Kidney capillary endothelial cell (primary cell): ENCODE measurements around the gene RRH.
"Not testable (repeated sequence)": the region's sequence is repeated elsewhere in the genome, so short reads cannot be mapped to it uniquely, and the experiment has no call there.

ENCODE experiments used
- DNase-seq: peaks from one replicate; pipeline ENCODE4 v3.0.0-alpha.2; 2018; ENCODE audit warnings: low spot score

The RRH gene, protein sequence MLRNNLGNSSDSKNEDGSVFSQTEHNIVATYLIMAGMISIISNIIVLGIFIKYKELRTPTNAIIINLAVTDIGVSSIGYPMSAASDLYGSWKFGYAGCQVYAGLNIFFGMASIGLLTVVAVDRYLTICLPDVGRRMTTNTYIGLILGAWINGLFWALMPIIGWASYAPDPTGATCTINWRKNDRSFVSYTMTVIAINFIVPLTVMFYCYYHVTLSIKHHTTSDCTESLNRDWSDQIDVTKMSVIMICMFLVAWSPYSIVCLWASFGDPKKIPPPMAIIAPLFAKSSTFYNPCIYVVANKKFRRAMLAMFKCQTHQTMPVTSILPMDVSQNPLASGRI

DNA sequence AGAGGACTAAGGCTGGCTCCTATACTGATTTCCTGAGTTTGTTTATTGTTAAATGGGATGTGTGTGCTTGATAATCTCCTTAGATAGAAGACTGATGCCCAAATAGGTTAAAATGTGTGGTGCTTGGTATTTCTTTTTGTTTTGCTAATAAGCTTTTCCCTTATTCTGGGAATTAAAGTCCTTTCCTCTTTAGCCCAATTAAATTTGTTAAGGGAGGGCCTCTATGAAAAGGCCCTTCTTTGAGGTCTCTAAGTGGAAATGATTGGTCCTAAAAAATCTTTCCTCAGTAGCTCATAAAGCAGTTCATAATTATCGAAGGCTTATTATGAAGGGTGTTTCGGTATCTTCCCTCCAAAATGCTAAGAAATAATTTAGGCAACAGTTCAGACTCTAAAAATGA lies at the start of gene RRH:
Gene RRH, plus strand, starts transcription at position 301 of the 400 bp plus-strand sequence. Its CDS starts 56 bp downstream, at position 357.
- DNase-seq: no peak

DNA sequence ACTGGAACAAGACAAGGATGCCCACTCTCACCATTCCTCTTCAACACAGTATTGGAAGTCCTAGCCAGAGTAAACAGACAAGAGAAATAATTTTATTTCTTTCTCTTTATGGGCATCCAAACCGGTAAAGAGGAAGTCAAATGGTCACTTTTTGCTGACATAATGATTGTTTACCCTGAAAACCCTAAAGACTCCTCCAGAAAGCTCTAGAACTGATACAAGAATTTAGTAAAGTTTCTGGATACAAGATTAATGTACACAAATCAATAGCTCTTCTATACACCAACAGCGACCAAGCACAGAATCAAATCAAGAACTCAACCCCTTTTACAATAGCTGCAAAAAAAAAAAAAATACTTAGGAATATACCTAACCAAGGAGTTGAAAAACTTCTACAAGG lies 45.7 kb upstream of the RRH start:
- not testable (repeated sequence) for DNase-seq

DNA sequence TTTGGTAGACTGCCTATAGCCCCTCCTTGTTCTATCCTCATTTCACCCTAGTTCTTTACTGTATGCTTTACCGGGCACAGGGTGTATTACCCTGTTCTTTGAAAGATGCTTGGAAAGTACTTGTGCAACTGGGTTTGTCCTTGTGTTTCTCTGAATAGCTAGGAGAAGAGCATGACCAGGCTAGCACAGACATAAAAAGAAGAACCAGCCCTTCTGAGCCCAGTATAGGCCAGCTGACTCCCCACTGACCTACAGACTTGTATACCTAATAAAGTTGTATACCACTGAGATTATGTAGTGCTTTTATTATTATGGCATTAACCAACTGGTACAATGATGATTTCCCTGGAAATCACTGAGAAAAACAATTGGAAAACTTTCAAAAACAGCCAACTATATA lies 40.9 kb upstream of the RRH start:
- DNase-seq: no peak

DNA sequence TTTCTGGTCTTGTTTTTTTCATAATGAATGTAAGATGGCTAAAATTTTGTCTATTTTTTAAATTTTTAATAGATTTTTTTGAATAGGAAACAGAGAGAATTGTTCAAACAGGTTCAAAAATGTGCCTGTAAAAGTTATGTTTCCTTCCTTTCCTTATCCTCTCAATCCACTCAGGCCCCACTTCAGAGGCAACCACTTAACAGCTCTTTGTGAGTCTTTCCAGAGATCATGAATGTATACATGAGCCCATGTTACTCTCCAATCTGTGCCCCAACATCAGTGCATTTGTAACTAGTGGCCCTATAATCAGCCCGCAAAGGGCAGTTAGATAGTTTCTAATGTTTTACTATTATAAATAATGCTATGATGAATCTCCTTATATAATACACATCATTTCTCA lies 40.0 kb upstream of the RRH start:
- no peak for DNase-seq

DNA sequence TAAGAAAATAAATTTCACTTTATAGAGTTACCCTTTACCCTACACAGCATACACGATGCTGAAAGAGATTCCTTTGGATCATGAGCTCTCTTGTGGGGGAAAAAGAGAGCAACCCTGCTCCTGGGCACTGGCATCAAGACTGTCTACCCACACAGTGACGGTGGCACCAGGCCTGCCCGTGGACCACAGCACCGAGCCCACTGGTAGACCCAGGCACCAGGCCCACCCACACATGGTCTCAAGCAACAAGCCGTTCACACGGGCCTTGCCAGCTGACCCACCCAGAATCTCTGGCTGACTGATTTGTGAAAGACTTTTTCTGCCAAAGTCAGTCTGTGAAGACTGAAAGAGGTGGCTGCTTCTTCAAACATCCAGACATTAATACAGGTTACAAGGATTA lies 32.7 kb upstream of the RRH start:
- DNase-seq: no peak

DNA sequence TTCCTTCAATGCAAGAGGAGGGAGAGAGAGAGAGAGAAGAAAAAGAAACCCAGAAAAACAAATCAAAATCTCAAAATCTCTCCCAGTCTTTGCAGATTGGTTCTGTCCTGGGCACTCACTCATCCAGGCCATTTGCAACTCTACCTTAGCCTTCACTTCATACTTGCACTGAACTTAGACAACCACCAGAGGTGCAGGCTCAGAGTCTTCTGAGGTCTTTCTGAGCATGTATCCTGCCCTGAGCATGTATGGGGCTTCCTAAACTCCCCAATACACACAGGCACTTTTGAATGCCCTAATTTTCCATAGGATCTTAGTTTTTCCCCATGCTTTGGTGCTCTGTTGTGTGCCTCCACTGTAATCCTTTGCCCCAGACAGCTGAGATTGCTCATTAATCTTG lies 28.9 kb upstream of the RRH start:
- DNase-seq: no peak

DNA sequence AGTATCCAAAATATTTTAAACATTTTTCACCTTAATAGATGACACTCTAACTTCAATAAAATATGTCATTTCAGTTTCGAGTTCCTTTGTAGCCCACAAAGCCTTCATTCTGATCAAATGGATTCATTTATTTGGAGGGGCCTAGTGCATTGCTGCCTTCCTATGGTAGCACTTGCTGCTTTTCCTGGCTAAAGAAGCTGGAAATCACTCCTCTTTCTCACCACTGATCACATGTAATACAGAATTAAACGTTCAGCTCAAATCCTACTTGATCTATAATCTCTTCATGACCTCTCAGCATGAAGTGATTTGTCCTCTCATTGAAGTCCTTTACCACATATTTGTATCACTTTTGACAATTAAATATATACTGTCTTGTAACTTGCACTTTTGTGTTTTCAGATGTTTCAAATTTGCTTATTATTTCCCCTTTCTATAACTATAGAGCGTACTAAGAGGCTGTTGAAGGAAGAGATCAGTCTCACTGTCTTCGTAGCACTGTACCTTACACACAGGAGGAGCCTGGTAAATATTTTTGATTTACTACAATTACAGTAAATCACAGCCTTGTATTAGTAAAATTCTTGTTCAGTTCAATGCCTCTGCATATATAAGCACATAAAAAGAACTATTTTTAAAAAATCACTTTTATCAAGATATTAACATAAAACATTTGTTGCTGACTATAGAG lies 26.5 kb upstream of the RRH start:
- DNase-seq: no peak

DNA sequence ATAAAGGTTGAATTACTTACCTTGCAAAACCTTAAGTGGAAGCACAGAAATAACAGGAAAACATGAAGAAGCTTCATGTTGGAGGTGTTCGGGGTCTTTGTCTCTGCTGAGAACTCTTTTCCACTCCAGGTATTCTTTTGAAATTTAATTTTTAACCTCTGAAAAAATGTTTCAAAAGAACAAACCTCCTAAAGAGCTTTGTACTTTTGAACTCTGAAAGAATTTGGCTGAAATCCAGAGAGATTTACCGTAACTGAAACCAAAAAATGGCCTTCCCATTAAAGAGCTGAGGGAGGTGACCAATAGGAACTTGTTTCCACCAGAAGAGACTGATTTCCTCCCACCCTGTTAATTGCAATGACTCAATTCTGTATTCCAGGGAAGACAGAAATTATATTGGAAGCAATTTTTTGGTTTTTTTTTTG lies 25.9 kb upstream of the RRH start, which contains the start of gene CFI:
Gene CFI, minus strand, starts transcription at position 105 of the 425 bp plus-strand sequence. Its CDS starts 28 bp downstream, at position 77.
- DNase-seq: peak; percentile 46

DNA sequence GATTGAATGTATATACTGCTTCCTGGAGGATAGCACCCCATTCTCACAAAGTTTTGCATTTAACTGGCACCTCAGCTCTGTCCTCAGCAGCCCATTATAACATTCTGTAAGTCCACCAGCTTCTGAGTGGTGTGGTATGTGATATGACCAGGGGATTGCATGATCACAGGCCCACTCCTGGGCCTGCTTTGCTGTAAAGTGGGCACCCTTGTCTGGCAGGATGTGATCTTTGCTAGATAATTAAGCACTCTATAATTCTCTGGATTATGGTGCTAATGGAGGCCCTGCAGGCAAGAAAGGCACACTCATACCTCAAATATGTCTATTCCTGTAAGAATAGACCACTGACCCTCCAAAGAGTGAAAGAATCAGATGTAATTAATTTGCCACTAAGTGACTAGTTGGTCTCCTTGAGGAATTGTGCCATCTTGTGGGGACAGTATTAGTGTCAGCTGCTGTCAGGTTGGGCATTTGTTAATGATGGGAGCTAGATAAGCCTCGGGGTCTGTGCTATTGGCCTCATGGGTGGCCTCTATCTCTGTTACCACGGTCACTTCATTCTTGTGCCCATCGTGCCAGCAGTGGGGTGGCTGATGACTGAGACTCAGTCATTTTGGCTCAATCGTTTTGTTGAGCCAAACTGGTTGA lies 23.7 kb upstream of the RRH start:
- peak; percentile 46 for DNase-seq

DNA sequence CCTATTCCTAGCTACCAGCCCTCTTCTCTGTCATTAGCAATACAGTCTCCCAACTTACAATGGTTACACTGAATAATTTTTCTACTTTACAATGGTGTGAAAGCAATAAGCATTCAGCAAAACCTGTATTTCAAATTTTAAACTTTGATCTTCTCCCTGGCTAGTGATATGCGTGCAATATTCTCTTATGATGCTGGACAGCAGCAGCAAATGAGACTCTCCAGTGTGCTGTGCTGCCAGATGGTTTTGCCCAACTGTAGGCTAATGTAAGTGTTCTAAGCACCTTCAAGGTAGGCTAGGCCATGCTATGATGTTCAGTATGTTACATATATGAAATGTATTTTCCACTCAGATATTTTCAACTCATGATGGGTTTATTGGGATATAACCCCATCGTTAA lies 18.1 kb upstream of the RRH start:
- no peak for DNase-seq

DNA sequence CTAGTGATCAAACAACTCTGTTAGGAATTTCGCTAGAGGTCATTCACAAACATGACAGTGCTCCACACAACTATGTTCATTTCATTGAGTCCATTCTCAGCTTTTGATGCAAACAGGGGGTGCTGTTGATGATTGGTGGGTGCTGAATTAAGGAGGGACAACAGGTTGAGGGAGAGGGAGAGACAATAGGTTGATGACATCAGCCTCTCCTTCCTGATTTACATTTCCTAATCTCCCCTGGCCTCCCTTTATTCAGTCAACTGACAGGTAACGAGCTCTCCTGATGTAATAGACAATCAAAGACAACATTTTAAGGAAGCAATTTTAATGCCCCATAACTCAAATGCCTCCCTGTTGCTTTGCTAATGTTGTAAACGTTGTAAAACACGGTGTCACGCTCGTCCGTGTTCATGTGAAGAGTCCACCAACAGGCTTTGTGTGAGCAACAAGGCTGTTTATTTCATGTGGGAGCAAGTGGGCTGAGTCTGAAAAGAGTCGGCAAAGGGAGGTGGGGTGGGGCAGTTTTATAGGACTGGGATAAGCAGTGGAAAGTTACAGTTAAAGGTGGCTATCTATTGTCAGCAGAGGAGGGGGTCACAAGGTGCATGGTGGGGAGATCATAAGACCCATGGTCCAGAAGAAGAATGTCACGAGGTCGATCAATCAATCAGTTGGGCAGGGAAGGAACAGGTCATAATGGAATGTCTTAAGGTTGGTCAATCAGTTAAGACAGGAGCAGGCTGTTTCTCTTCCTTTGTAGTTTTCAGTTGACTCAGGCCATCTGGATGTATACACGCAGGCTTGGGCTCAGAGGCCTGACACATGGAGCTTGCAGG lies 17.0 kb upstream of the RRH start:
- no peak for DNase-seq

DNA sequence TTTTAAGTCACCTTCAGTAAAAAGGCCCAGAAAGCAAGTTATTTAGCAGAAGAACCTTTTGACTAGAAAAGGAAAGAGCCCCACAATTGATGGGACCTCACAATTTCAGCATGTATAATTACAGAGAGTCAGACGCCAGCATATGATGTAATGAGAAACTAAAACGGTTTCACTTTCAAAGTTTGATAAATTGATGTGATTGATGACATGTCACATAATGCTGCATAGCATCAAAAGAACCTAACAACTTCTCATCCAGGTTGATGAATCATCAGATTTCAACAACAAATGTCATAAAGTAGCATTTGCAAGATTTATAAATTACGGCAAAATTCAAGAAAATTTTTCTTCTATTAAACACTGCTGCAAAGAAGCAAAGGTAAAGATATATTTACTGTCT lies 16.1 kb upstream of the RRH start:
- no peak for DNase-seq

DNA sequence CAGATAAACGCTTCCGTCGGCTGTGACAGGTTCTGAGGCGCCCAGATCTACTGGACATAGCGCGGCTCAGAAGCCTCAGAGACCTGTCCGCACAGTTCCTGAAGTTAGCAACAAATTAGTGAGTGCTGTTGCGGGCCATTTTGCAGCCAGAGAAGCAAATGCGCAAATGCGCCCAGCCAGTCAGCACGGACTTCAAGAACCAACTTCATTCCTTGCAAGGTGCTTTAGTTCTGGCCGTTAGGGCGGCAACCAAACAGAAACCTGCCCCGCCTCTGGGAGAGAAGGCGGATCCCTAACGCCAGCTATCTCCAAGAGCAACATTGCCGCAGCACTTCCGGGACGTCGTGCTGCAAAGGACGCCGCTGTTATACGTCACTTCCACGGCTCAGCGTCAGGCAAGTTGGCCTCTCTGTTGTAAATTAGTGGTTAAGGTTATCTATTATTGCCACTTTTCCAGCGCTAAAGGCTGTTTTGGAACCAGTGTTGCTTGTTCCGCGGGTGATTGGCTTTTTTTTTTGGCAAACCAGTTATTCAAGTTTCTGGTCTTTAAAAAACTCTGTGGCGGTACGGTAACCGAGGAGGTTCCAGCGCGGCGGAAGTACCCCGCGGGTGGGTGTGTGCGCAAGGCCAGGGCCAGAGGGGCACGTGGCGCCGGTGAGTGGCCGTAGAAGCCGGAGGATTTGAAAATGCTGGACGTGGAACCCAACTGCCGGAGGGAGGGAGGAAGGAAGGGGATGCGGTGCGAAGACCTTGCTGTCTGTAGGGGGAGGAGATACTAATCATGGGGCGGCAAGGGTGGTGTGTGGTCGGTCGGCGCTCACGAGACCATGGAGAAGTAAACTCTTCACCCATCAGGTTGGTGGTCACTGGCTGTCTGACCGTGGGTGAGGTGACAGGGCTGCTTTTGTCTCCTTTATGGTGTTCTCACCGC lies 12.4 kb upstream of the RRH start, which contains the start of gene GAR1:
Gene GAR1, plus strand, starts transcription at position 612 of the 931 bp plus-strand sequence. CDS start 403 bp downstream, outside the sequence.
- DNase-seq: peak; percentile 89

DNA sequence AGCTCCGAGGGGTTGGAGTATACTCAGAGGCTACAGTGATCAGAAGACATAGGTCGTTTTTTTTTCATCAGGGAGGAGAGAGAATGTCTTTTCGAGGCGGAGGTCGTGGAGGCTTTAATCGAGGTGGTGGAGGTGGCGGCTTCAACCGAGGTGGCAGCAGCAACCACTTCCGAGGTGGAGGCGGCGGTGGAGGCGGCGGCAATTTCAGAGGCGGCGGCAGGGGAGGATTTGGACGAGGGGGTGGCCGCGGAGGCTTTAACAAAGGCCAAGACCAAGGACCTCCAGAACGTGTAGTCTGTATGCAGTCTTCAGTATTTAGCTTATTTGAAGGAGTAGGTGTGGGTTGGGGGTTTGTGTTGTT lies 11.7 kb upstream of the RRH start:
- no peak for DNase-seq

DNA sequence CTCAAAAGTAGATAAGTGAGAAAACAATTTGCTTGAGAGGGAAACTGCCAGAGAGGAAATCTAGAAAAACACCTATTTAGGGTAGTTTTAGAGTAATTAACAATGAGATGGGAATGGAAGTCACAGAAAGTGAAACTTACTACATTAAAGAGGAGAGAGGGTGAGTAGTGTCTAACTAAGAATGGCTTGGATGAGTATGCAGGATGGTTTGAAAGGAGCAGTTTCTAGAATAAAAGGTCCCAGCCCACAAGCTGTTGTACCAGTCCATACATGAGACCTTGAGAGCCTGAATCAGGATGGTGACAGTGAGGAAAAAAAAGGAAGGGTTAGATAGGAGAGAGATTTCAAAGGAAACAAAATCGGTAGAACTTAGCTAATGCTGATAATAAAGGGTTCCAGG lies 10.9 kb upstream of the RRH start:
- DNase-seq: no peak

DNA sequence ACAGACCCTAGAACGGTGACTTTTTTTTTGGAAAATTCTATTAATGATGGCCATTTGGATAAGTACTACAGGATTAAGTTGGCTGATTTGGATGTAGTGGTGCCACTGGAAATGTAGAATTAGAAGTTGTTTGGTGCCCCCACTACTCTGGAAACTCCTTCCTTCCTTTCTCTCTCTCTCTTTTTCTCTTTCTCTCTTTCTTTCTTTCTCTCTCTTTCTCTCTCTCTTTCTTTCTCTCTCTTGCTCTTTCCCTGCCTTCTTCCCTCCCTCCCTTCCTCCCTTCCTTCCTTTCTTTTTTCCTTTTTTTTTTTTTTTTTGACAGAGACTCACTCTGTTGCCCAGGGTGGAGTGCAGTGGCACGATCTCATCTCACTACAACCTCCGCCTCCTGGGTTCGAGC lies 9.5 kb upstream of the RRH start:
- no peak for DNase-seq

DNA sequence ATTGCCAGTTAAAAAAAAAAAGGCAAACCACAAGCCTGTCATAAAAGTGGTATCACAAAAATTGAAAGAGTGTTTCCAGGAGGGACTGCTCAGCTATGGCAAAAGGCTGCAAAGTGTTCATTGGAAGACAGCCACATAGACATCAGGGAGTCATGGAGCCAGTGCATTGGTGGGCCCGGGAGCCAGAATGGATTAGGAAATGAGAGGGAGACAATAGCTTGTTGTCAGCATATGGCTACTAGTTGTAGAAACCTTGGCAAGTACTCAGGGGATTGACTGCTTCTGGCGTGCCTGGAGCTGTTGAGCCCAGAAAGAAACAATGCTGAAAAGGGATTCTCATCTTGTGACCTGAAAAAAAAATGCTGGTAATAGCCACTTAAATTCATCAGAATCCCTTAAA lies 7.2 kb upstream of the RRH start:
- DNase-seq: no peak

DNA sequence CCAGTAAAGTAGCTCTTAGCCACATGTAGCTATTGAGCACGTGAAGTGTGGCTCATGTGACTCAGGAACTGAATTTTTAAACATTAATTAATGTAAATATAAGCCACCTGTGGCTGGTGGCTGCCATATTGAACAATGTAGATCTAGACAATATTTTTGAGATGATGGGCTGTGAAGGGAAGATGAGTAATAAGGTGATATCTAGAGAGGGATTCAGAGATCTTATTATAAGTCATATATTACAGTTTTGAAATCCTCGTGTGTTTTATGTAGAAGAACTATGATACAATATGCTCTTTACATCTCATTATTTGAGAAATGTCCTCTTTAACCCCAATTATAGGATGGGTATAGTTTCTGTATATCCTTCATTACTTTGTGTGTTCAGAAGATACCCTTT lies 6.6 kb upstream of the RRH start:
- DNase-seq: no peak

DNA sequence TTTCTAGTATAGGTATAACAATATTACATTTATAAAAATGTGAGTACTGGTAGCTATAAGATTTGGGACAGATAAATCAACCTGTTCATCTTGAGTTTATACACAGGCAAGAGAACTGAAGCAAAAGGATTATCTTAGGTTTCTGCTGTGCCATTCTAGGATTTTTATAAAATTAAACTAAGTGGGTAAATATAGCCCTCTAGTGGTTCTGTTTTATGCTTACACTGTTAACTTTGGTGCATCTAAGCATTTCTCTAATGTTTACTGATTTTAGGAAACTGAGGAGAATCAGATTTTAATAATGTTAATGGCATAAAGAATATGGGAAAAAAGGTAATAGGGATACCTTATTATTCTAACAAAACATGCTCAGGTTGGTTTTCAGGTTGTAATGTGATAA lies 1.1 kb upstream of the RRH start:
- no peak for DNase-seq

DNA sequence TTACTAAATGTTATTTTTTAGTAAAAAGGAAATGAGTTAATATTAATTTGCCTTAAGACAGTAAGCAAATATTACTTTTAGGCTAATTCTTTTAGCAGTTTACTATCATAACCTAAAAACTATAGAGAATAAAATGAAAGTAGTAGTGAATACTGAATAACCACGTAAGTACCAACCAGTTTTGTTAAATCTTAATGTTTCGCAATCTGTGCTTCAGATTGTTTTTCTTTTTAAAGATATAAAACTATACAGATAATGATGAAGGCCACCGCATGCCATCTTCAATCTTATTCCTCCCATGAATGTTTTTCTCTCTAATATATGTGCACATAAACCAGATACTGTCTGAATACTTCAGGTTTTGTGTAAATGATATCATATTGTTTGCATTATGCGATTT lies 6.0 kb downstream of the RRH start:
- DNase-seq: no peak

DNA sequence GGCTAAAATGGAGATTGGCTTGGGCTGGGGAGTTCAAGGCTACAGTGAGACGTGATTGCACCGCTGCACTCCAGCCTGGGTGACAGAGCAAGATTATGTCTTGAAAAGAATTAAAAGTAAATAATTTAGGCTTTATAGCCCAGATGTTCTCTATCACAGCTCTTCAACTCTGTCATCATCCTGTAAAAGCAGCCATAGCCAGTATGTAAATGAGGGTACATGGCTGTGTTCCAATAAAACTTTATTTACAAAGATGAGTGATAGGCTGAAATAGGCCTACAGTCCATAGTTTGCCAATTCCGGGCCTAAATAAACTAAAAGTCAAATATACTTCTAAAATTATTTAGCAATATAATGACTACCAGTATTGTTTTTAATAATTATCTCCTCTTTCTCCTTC lies 9.2 kb downstream of the RRH start:
- DNase-seq: no peak
